NCI-H2029 (cell line): ENCODE results near the gene TAF3.

Experiments
- DNase-seq: peaks from one replicate; lab custom pipeline; 2025; lab: John Stamatoyannopoulos, UW

Gene TAF3

GRCh38 chr10:7933262-7933661 lies 115.0 kb downstream of the TAF3 start:
- no peak for DNase-seq

- no peak for DNase-seq
These were observed 115.5 kb downstream of the TAF3 start for GRCh38 chr10:7933757-7934156.

GRCh38 chr10:7937315-7937945 lies 119.1 kb downstream of the TAF3 start:
- no peak for DNase-seq

- no peak for DNase-seq
These were observed 123.3 kb downstream of the TAF3 start for GRCh38 chr10:7941576-7941975.

GRCh38 chr10:7942316-7942715 lies 124.0 kb downstream of the TAF3 start:
- DNase-seq: no peak

GRCh38 chr10:7942859-7943258 lies 124.6 kb downstream of the TAF3 start:
- DNase-seq: no peak

- DNase-seq: no peak
These were observed 125.8 kb downstream of the TAF3 start for GRCh38 chr10:7944215-7944480.

GRCh38 chr10:7944537-7944936 lies 126.2 kb downstream of the TAF3 start:
- DNase-seq: no peak

GRCh38 chr10:7945034-7945433 lies 126.7 kb downstream of the TAF3 start:
- no peak for DNase-seq

GRCh38 chr10:7945469-7946187 lies 127.3 kb downstream of the TAF3 start:
- no peak for DNase-seq

- DNase-seq: no peak
These were observed 130.2 kb downstream of the TAF3 start for GRCh38 chr10:7948371-7949000.

- DNase-seq: no peak
These were observed 132.9 kb downstream of the TAF3 start for GRCh38 chr10:7950981-7951847.

- no peak for DNase-seq
These were observed 134.0 kb downstream of the TAF3 start for GRCh38 chr10:7952266-7952665.

GRCh38 chr10:7953447-7953846 lies 135.1 kb downstream of the TAF3 start:
- no peak for DNase-seq

GRCh38 chr10:7955446-7955845 lies 137.1 kb downstream of the TAF3 start:
- DNase-seq: no peak

GRCh38 chr10:7956508-7956907 lies 138.2 kb downstream of the TAF3 start:
- DNase-seq: no peak

- no peak for DNase-seq
These were observed 139.3 kb downstream of the TAF3 start for GRCh38 chr10:7957591-7957990.

- no peak for DNase-seq
These were observed 140.1 kb downstream of the TAF3 start for GRCh38 chr10:7958442-7958841.

GRCh38 chr10:7960108-7960507 lies 141.8 kb downstream of the TAF3 start:
- DNase-seq: no peak

GRCh38 chr10:7962592-7962991 lies 144.3 kb downstream of the TAF3 start:
- no peak for DNase-seq

GRCh38 chr10:7965457-7965856 lies 147.2 kb downstream of the TAF3 start:
- DNase-seq: no peak

GRCh38 chr10:7967035-7967434 lies 148.7 kb downstream of the TAF3 start:
- DNase-seq: no peak
